Stimulated activated CD8-positive, alpha-beta memory T cell treated with anti-CD3 and anti-CD28 coated beads, Interleukin-12 subunit alpha, Interleukin-12 subunit beta, amount 100 ng/mL, for 4 hours (primary cell): Measurements from ENCODE around the gene PIPOX.
"Not testable (repeated sequence)": the region's sequence is repeated elsewhere in the genome, so short reads cannot be mapped to it uniquely, and the experiment has no call there.

Source experiments
- DNase-seq: peaks from one replicate; pipeline ENCODE4 v3.0.0-alpha.2; 2020; ENCODE audit warnings: low read depth

The PIPOX gene

DNA sequence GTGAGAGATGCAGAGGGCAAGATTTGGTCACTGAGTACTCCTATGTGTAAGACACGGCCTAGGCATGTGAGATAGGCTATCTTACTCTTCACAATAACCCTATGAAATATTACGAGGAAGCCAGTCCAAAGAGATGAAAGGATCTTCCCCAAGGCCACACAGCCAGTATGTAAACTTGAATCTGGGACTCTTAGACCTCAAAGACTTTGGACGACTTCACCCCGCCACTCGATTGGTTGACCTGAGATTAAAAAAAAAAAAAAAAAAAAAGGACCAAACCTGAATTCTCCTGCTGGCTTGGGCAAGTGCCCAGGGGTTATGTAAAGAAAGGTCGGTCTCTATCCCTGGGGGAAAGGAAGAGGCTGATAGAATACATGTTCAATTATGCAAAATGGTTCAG lies 33.1 kb downstream of the PIPOX start:
- DNase-seq: no peak

DNA sequence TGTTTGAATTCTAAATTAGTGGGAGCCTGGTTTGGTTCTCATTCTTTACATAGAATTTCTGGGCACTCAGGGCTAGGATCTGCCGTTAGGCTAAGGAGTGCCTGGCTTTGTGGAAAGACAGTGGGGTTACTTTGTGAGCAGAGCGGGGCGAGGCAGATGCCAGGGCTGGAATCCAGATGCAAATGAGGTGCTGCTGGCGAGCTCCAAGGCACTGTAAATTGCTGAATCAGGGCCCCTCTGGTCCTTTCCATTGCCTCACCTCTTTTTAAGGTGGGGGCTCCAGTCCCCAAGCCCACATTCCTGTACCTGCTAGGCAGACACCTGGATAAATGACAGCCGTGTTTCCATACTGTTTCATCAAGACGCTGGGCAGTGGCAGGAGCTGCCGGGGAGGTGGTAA lies 33.8 kb downstream of the PIPOX start:
- no peak for DNase-seq

DNA sequence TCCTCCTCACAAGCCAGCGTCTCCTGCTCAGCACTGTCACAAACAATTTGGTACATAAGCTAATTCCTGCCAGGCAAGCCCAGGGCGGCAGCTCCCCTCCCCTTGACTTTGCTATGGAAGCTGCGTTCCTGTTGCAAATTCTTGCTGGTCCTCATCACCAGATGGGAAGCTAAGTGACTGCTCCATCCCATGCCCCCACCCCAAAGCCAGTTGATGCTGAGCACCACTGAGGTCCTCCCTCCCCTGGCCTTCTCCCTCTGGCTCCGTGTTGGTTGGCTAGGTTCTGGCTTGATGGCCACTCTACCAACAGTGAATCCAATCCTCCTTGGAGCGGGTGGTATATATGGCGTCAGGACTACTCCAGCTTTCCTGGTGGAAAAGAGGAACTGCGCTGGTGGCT lies 34.4 kb downstream of the PIPOX start:
- DNase-seq: no peak

DNA sequence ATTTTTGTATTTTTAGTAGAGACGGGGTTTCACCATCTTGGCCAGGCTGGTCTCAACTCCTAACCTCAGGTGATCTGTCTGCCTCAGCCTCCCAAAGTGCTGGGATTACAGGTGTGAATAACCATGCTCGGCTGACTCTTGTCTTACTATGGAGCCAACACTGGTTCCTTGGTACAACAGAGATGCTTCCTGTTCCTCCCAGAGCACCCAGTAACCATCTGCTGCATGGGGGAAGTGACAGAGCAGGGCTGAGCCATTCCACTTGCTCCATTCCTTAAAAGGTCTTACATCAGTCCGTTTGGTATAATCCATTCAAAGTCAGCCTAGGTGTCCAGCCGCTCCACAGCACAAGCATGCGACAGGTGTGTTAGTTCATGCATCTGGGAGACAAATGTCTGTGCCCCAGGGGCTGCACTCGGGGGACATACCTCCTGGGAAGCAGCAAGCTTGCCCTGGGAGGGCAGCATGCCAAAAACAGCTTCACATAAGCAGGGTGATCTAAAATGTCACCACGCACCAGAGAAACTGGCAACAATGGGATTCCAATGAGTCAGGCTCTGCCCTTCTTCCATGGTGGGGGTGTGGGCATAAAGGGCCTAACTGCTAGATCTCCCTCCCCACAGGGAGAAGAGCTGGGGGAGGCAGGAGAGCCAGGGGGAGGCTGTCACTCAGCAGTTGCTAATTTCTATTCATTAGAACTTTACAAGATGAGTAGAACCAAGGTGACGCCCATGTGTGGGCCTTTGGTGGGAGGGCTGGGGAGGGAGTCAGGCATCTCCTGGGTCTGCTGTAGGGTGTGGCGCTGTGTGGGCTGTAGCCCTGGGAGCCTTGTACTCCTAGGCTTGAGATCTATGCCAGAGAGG lies 35.5 kb downstream of the PIPOX start:
- DNase-seq: no peak

DNA sequence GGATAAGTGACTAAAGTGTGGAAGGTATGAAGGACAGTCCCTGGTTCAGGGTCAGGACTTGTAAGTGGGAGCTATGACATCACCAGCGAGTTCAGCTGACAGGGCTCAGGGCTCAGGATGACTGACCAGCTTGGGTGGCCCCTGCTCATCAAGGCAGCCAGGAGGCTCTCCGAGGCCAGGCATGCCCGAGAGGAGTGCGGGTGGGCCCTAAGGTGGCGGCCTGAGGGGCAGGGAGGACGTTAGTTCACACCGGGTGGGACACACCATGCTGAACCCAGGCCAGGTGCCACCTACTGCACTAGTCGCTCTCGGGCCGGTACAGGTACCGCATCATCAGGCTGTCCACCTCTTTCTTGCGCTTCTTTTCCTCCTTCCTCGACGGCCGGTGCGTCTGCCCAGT lies 36.5 kb downstream of the PIPOX start:
- no peak for DNase-seq

DNA sequence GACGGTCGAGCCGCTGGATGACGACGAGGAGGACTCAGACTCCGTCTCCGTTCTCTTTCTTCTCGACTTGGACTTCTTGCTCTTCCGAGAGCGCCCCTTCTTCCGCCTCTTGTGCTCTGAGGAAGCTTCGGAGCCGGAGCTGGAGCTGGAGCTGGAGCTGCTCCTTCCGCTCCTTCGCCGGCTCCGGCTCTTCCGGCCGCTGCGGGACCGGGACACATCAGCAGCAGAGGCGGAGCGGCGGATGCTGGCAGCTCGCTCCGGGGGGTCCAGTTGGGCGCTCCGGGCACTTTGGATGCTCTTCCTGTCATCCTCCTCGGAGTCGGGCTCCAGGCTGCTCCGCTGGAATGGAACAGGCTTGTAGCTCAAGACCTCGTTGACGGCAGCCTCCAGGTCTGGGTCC lies 36.9 kb downstream of the PIPOX start:
- no peak for DNase-seq

DNA sequence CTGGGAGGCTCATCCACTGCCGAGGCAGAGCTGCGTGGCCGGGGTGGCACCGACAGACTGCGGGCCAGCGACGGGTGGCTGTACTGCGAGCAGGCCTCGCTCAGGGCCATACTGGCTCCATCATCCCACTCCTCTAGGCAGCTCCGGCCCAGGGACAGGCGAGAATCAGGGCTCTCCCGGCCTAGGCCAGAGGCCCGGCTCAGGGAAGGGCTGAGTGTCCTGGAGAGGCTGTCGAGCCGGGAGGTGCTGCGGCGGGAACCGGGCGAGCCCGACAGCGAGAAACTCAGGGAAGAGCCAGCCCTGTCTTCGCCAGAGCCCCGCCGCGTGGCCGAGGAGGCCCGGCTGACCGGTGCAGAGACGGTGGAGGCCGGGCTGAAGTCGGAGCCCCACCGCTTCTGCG lies 37.4 kb downstream of the PIPOX start:
- no peak for DNase-seq

DNA sequence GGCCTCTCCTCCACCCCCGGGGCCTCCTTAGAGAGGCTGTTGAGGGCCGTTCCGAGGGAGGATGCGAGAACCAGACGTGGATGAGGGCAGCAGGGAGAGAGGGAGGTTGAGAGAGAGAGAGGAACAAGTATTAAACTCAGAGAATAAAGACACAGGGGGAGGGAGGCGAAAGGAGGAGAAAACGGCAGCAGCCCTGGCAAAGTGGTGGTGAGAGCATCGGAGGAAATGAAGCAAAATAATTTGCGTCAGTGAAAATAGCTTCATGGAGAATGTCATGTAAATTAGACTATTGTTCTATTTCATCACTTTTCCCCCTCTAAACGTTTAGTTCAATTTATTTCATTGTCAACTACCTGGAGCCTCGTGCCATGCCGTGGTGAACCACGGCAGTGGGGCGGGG lies 38.0 kb downstream of the PIPOX start:
- no peak for DNase-seq

DNA sequence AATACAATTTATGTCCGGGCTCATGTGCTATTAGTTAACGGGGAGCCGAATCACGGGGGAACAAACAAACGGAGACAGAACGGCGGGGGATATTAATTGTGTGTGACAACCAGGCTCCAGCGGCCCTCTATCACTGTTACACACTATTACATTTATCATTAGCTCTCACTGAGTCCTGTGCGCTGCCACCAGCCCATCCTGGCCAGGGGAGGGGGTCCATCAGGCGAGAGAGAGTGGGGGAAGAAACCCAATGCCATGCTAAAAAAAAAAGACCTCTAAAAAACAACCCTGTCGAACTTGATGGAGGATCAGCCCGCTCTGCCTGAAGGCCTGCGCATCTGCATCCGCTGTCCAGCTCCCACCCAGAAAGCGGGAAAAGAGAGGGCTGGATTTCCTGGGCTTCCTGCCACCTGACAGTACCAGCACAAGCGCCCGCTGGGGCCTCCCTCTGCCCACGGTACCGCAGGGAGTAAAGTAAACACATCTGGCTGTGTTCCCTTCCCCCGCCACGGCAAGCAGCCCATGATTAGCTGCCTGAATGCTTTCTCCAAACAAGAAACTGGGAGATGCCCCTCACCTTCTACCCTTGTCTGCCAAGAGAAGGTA lies 41.7 kb downstream of the PIPOX start:
- DNase-seq: no peak

DNA sequence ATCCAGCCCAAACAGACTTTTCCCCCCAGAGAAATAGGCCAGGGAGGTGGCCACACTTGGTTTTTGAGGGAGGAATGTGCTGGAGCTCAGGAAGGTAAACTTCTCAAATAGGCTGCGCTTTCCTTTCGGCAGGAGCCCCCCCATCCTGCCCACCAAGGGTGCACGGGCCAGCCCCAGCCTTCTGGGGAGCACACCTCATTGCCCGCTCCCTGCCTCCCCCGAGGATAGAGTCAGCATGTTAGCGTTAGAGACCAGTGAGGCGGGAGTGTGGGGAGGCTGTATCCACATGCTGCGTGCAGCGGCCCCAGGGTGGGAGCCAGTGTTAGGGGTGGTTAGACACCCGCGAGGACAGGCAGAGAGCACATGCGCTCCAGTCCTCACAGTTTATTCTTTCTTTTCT lies 42.3 kb downstream of the PIPOX start:
- DNase-seq: no peak

DNA sequence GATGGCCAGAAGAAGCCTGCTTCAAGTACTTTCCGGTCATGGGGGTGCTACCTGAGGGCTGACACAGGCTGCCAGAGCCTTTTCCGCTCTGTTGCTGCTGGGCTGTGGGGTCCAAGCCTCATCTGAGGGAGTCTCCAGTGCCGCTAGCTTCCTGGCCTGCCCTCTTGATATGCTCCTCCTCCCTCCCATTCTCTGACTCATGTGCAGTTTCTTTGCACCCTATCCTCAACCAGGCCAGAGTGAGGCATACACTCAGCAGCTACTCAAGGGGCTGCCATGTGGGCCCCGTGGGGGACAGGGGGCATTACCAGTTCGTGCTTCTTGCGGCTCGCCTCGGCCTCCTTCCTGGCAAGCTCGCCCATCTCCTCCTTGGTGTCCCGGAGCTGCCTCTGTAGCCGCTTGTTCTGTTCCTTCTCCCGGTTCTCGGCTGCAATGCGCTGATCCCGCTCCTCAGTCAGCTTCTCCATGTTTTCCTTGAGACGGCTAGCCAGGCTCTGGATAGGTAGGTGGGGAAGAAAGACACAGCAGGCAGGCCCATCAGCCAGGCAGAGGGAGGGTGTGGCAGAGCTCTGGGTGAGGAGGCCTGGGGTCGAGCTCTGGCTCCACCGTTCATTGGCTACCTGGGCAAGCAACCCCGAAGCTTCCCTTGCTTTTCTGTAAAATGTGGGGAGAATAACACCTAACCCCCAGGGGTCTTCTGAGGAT lies 43.8 kb downstream of the PIPOX start:
- no peak for DNase-seq

DNA sequence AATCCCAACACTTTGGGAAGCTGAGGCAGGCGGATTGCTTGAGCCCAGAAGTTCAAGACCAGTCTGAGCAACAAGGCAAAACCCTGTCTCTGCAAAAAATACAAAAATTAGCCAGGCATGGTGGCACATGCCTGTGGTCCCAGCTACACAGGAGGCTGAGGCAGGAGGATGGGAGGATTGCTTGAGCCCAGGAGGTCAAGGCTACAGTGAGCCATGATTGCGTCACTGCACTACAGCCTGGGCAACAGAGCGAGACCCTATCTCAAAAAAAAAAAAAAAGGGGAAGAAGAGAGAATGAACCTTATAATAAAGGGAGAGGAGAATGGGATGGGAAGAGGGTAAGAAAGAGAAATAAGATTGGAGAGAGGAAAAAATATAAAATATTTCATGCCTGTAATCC lies 45.8 kb downstream of the PIPOX start:
- not testable (repeated sequence) for DNase-seq

DNA sequence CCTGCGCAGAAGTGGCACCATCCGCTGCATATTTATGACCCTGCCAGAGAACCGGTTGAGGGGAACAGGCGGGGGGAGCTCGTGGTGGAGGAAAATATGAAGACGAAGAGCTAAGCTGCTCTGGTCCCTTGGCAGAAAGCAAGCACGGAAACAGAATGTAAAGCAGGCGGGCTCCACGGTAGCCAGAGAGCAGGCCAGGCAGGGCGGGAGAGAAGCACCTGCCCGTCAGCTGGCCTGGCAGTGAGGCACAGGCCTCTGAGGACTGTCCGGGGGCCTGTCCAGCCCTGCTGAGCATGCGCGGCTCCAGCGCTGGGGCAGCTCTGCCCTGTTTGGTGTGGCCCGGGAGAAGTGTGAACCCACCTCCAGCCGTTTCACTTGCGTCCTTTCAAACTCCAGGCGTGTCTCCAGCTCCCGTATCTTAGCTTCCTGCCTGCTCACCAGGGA lies 46.7 kb downstream of the PIPOX start:
- DNase-seq: no peak

DNA sequence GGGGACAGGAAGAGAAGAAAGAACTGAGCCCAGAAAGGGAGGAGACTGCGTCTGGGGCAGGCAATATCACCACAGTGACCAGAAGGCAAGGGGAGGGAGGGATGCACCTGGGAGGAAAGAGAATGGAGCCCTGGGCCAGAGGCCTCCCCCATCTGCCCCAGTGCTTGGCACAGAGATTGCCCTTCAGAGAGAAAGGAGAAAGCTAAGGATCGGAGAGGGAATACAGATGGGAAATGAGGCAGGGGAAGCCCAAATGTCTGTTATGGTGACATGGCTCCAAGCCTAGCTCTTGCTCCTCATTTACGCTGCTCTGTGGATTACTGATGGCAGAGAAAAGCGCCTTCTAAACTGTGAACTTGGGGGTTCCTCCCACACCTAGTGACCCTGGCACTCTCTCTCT lies 47.2 kb downstream of the PIPOX start:
- no peak for DNase-seq

DNA sequence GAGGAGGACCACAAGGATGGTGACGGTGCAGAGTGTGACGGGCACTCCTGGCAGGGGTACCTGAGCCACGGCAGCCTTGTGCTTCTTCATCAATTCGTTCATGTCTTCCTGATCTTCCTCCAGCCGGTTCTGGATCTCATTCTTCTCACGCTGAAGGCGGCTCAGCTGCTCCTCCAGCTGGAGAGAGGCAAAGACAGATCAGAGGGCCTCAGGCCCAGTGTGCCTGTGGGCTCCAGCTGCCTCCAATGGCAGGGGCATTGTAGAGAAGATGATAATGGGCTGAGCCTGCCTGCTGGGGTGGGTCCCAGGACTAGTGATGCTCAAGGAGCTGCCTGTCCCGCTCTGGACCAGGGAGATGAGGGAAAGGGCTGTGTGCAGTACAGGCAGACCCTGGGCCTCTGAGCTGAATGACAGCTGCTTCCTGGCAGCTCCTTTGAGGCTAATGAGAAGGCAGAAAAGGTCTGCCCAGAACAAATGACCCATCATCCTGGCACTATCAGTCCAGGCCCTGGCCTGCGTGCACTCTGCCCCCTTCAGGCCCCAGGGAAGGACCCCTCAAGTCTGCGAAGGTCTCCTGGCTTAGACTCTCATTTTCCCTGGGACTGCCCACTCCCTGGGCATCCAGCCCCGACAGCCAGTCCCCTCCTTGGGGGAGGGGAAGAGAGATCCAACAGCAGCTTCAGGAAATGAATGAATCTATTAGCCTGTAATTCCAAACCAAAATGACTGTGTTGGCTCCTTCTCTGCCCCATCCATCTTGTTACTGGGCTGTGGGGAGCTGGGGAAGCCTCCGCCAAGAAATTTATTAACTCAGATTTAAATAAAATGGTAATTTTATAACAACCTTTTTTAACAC lies 48.0 kb downstream of the PIPOX start:
- no peak for DNase-seq

DNA sequence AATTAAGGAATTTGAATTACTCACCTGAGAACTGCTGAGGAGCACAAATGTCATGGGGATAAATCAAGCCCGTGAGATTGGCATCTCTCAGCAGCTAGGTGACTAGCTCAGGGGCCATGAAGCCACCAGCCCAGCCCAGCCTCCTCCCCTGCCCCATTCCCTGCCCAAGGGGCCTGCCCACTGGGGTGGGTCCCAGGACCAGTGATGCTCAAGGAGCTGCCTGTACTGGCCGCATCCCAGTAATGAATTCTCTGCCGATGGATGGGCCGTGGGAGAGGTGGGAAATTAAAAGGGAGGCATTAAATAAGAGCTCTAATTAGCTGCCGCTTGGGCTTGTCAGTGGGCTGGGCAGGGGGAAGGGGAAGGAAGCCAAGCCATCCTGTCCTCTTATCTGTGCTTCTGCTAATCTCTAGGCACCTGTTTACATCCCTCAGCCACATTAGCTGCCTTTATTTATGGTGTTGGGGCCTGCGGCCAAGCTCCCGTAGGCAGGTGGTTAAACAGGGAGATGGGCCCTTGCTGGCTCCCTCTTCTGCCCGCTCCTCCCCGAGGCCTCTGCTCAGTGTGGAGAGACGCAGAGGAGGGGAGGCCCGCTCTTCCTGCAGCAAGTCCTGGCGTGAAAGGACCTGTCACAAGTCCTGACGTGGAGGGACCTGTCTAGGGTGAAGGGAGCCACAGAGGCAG lies 48.8 kb downstream of the PIPOX start:
- no peak for DNase-seq

DNA sequence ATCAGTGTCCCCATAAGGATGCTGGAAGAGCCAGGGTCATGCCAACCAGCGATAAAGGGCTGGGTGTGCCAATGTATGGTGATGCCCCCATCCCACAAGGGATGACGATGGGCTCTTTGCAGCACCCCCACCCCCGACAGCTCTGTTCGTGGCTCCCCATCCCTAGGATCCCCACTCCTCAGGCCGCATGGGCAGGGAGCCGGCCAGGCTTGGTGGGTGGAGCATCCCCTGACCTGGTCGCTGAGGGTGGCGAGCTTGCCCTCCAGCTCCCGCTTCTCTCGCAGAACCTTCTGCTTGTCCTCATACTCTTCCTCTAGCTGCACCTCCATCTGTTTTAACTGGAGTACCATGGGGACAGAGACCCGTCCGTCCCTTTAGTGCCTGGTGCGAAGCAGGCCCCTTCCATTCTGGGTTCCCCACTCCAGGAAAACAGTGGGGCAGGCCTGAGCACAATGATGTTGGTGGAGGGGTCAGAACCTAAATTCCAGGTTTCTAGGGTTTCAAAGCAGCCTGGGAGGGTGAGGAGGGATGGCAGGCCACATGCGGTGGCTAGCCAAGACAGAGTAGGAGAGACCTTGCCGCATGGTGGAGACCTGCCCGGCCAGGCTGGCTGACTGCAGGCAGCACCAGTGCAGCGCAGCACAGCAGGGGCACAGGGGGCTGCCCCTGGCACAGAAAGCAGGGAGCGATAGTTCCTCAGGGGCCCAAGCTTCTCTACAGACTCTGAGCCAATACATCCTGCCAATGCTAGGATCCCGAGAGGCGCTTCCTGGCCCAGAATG lies 50.3 kb downstream of the PIPOX start:
- DNase-seq: no peak

DNA sequence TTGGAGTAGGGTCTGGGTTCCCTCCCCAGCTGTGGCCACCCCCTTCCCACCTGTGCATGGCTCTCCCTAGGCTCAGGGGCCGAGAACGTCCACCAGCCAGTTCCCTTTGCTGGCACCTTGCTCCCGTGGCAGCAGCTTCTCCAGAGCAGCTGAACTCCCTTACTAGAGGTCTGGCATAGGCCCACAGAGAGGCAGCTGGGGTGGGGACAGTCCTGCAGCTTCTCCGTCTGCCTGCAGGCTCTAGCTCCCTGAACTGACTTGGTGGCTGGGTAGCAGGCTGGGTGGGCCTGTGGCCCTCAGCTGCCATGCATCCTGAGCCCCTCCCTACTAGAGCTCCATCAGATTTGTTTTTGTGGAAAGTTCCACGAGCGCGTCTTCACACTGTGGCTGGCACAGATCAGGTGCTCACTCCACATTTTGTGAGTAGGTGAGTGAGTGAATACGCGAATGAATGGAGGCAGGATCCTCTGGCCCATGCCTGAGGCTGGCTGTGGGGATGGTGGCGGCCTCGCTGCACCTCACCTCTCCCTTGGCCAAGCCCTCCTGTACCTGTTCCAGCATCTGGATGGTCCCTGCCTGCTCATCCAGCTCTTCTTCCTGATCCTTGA lies 51.3 kb downstream of the PIPOX start:
- DNase-seq: no peak

DNA sequence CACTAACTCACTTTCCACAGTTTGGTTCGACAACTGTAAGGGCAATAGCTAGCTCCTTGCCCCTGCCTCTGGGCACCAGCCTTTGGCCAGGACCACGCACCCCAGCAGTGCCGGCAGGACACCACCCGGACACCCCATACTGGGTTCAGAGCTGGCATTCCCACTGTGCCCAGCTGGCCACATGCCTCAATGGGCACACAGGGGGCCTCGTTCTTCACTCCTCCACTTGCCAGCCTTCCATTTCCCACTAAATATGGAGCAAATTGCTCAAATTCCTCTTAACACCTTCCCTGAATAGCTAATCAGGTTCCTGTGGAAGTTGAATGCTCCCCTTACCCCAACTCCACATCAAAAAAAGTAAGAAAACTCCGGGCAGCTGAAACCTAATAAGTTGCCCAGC lies 52.5 kb downstream of the PIPOX start:
- no peak for DNase-seq

DNA sequence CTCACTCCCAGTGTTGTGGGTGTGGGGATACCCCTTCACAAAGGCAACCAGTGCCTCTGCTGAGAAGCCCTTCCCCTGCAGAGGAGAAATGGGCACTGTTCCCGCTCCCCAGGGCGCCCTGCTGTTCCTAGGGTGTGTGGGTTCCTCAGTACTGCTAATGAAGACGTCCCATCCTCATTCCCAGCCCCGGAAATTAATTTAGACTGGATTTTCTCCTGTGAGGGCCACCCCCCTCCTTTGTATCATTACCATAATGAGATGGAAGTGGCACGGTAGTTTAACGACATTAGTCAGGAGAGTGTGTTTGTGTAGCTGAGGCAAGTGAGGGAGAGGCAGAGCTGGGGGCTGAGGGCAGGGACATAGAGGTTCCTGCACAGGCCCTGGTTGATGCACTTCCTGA lies 53.2 kb downstream of the PIPOX start:
- no peak for DNase-seq
